HepG2 (cell line): ENCODE measurements around the gene SEPTIN5. TPM values are rescaled to one million over a fixed set of nuclear protein-coding genes. Genes with fewer than 3 reads are reported as not detected.

Experiments
- ARID5B ChIP-seq: IDR thresholded peaks from 2 replicates; pipeline ENCODE4 v1.4.0; 2020; ENCODE audit warnings: mild to moderate bottlenecking, missing genetic modification reagents
- ATF6 ChIP-seq: sonication (generic); formaldehyde crosslinking; conservative IDR thresholded peaks from 2 replicates; pipeline ENCODE4 v1.4.0; 2020; ENCODE audit warnings: missing genetic modification reagents
- BRF2 ChIP-seq: sonication (generic); formaldehyde crosslinking; IDR thresholded peaks from 2 replicates; pipeline ENCODE4 v1.8.1; 2022; ENCODE audit warnings: mild to moderate bottlenecking, missing genetic modification reagents
- ETV5 ChIP-seq: IDR thresholded peaks from 2 replicates; pipeline ENCODE4 v1.6.1; 2018; ENCODE audit warnings: missing biosample characterization, missing genetic modification reagents, inconsistent platforms, borderline replicate concordance
- HMG20B ChIP-seq: conservative IDR thresholded peaks from 2 replicates; pipeline ENCODE4 v1.6.1; 2016; ENCODE audit warnings: missing genetic modification reagents, missing compliant biosample characterization
- HNF4A ChIP-seq: sonication (generic); formaldehyde crosslinking; IDR thresholded peaks from 2 replicates; pipeline ENCODE4 v1.4.0; 2020; ENCODE audit warnings: missing genetic modification reagents
- HNF4G ChIP-seq, 2 experiments: sonication (generic) in 1 of 2; formaldehyde crosslinking in 1 of 2; IDR thresholded peaks; 2 replicates each; pipeline versions ENCODE4 v1.4.0 to v1.6.1; 2011 to 2020; ENCODE audit warnings: borderline replicate concordance in 2 of 2, low read depth in 2 of 2, mild to moderate bottlenecking in 2 of 2, low read length in 1 of 2, missing genetic modification reagents in 1 of 2, moderate library complexity in 1 of 2
- KDM4B ChIP-seq: sonication (generic); formaldehyde crosslinking; IDR thresholded peaks from 2 replicates; pipeline ENCODE4 v1.4.0; 2020; ENCODE audit warnings: missing genetic modification reagents
- MIXL1 ChIP-seq: IDR thresholded peaks from 2 replicates; pipeline ENCODE4 v1.6.1; 2016
- MYC ChIP-seq: sonication (generic); formaldehyde crosslinking; IDR thresholded peaks from 2 replicates; pipeline ENCODE4 v1.9.0; 2021; ENCODE audit warnings: missing genetic modification reagents, borderline replicate concordance
- PCBP1 ChIP-seq: fragments of 200-400 bp; formaldehyde crosslinking; IDR thresholded peaks from 2 replicates; pipeline ENCODE4 v1.6.1; 2017; ENCODE audit warnings: mild to moderate bottlenecking, low read depth, low read length, borderline replicate concordance
- RFXAP ChIP-seq: sonication (generic); formaldehyde crosslinking; IDR thresholded peaks from 2 replicates; pipeline ENCODE4 v1.4.0; 2020; ENCODE audit warnings: missing genetic modification reagents, borderline replicate concordance
- ZFX ChIP-seq: sonication (generic); formaldehyde crosslinking; IDR thresholded peaks from 2 replicates; pipeline ENCODE4 v1.4.0; 2020; ENCODE audit warnings: mild to moderate bottlenecking, low read depth, missing genetic modification reagents, moderate library complexity
- ZNF234 ChIP-seq: sonication (generic); formaldehyde crosslinking; conservative IDR thresholded peaks from 2 replicates; pipeline ENCODE4 v1.5.1; 2020; ENCODE audit warnings: mild to moderate bottlenecking, missing genetic modification reagents
- ZNF333 ChIP-seq: sonication (generic); formaldehyde crosslinking; IDR thresholded peaks from 2 replicates; pipeline ENCODE4 v1.4.0; 2020; ENCODE audit warnings: mild to moderate bottlenecking, missing genetic modification reagents, borderline replicate concordance
- ZNF503 ChIP-seq: sonication (generic); formaldehyde crosslinking; IDR thresholded peaks from 2 replicates; pipeline ENCODE4 v1.4.0; 2020; ENCODE audit warnings: missing genetic modification reagents
- ZNF550 ChIP-seq: sonication (generic); formaldehyde crosslinking; IDR thresholded peaks from 2 replicates; pipeline ENCODE4 v1.4.0; 2020; ENCODE audit warnings: mild to moderate bottlenecking, missing genetic modification reagents, borderline replicate concordance
- ZNF761 ChIP-seq: sonication (generic); formaldehyde crosslinking; conservative IDR thresholded peaks from 2 replicates; pipeline ENCODE4 v1.4.0; 2020; ENCODE audit warnings: mild to moderate bottlenecking, missing genetic modification reagents
- ZNF850 ChIP-seq: sonication (generic); formaldehyde crosslinking; conservative IDR thresholded peaks from 2 replicates; pipeline ENCODE4 v1.9.0; 2021; ENCODE audit warnings: mild to moderate bottlenecking, missing genetic modification reagents
- ZNF883 ChIP-seq: sonication (generic); formaldehyde crosslinking; IDR thresholded peaks from 2 replicates; pipeline ENCODE4 v1.5.1; 2020; ENCODE audit warnings: mild to moderate bottlenecking, missing genetic modification reagents; ENCODE audit errors: not compliant biosample characterization
- polyA plus RNA-seq, 8 experiments: library from polyadenylated mRNA; depleted of rRNA in 3 of 8; stranded (reverse) in 7 of 8; unstranded in 1 of 8; fragments of >200 nt; fragmentation: Illumina TruSeq in 4 of 8; extraction: Trizol in 4 of 8; gene quantifications; 2 replicates each; pipeline versions ENCODE4 v1.2.1 to v1.2.3, GENCODE V29; 2011 to 2016; ENCODE audit warnings: low read depth in 4 of 8, missing spikeins in 1 of 8, mixed read lengths in 1 of 8; ENCODE audit not compliant: insufficient read depth in 1 of 8
- total RNA-seq, 5 experiments: library from RNA; depleted of rRNA; stranded (reverse); fragments of >200 nt; fragmentation: Illumina TruSeq; extraction: Trizol; gene quantifications; 2 replicates each; pipeline ENCODE4 v1.2.3, GENCODE V29; 2016; ENCODE audit warnings: low read depth in 1 of 5

The SEPTIN5 gene
- total and polyA plus RNA-seq, 2 of the 13 experiments (the other 11 are each of a cell fraction or from before 2014, with no cell fraction given), result 0.33 TPM; not detected in 1

GRCh38 chr22:19730655-19731360, 16.5 kb downstream of the SEPTIN5 start (continued):
- peak; percentile 81 for TF ChIP-seq ZNF503
- TF ChIP-seq ZNF333 (CRISPR knock-in tag), result no peak
- TF ChIP-seq ZNF850 (CRISPR knock-in tag), result no peak
- TF ChIP-seq KDM4B (CRISPR knock-in tag), result no peak
- peak; percentile 63 for TF ChIP-seq ZNF883 (CRISPR knock-in tag)
- peak; percentile 88 for TF ChIP-seq ZFX (CRISPR knock-in tag)
- TF ChIP-seq ATF6, result no peak
- TF ChIP-seq MYC (CRISPR knock-in tag), result peak; percentile 68; the same call in 1 of the 2 replicates
- peak; percentile 80; the same call in 1 of the 2 replicates for TF ChIP-seq ARID5B (CRISPR knock-in tag)
- TF ChIP-seq HNF4A (CRISPR knock-in tag), result peak; percentile 57
- peak; percentile 81 for TF ChIP-seq HMG20B
- TF ChIP-seq RFXAP (CRISPR knock-in tag), result no peak
- no peak for TF ChIP-seq PCBP1
- peak; percentile 90; the same call in 1 of the 2 replicates for TF ChIP-seq ETV5
- TF ChIP-seq BRF2 (CRISPR knock-in tag), result 0 out of 2 replicates have a peak, but pooled peaks have one; percentile 32
- TF ChIP-seq MIXL1 (CRISPR knock-in tag), result 0 out of 2 replicates have a peak, but pooled peaks have one; percentile 29
- TF ChIP-seq HNF4G (IDR thresholded peaks at IDR 0.05; ENCODE audit: borderline replicate concordance, low read depth, low read length), result peak; percentile 46
- 0 out of 2 replicates have a peak, but pooled peaks have one; percentile 47 for TF ChIP-seq HNF4G (CRISPR knock-in tag; IDR thresholded peaks at IDR 0.05; ENCODE audit: borderline replicate concordance, low read depth)
- TF ChIP-seq ZNF761 (CRISPR knock-in tag), result no peak; the same call in 1 of the 2 replicates
- 0 out of 2 replicates have a peak, but pooled peaks have one; percentile 37 for TF ChIP-seq ZNF550 (CRISPR knock-in tag)
- no peak for TF ChIP-seq ZNF234 (CRISPR knock-in tag)
